ENCODE measurements around the gene UMODL1.

DNA sequence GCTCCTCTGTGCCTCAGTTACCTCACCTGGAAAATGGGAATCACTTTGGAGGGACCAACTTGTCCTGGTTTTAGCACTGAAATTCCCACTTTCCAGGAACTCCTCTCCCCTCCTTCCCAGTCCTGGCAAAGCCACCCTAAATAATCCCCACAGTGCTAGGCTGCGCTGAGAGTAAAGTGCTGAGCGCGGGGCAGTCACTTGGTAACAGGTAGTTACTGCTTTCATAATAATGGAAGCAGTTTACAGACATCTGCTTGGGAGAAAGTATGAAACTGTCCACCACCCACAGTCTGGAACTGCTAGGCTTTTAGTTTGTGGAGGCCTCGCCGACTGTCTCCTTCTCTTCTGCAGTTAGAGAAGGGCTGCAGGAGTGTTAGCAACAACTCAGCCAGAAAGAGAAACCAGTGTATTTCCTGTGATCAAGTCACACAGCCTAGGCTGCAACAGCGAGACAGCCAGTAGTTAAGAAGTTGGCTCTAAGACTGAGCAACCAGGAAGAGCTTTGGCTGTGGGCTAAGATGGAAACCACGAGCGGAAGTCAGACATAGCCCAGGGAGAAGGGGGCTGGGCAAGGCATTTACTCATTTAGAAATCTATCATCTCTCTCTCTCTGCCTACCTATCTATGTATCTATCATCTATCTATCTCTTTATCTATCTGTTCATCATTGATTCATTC is 117.0 kb downstream of the UMODL1 start:
- no peak for TF ChIP-seq POLR2A (IDR thresholded peaks at IDR 0.05; ENCODE audit: low read length)
- no peak for TF ChIP-seq GATA1 (IDR thresholded peaks at IDR 0.05; ENCODE audit: low read depth, low read length)

All from erythroblast (primary cell).